Measurements from ENCODE around the gene SLC6A18. TPM values are rescaled to one million over a fixed set of nuclear protein-coding genes. Genes with fewer than 3 reads are reported as not detected.

Gene SLC6A18
- total and polyA plus RNA-seq, 2 of the 4 experiments (the other 2 are of a cell fraction), result not detected

DNA sequence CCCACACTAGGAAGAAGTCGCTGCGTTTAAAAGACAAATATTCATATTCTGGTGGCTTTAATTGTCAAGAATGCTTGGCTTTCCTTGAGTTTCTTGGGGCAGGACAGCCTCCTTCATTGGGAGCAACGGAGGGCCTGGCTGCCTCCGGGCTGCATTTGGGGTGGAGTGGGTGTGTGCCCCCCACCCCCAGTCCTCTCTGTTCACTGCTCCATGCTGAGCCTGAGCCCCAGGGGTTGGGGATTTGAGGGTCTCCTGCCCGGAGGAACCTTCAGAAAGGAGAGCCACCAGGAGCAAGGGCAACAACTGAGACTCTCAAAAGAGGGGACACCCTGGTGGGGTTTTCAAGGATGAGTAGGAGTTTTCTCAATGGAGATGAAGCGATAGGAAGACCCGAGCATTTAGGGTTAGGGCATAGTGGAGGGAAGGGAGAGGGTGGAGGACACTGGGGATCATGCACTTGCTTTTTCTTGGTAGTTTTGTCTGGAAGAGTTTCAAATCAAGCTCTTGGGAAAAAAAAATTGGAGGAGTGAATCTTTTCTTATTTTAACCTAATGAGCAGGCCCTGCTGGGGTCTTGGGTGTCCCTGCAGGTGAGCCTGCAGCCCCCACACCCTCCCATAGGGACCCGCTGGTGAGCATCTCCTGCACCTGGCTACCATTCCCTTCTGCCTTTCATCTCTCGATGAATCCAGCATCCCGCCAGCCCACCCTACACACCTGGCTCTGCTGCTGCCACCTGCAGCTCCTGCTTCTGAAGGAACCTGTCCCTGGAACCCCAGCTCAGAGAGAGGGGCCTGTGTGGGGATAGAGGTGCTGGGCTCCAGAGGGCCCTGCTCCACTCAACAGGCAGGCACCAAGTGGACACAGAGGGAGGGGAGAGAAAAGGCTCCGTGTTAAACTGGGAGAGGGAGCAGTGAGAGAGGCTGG lies 19.7 kb upstream of the SLC6A18 start:
- Histone ChIP-seq H2AFZ (replicated peaks; ENCODE audit: low read length, poor library complexity) (no peak overlapping the region), H2BK5ac (ENCODE audit: low read depth, low read length, poor library complexity, severe bottlenecking) (no peak overlapping the region), H2BK15ac (ENCODE audit: low read depth, low read length) (no peak overlapping the region), H3K4me3 (ENCODE audit: insufficient read depth, low read depth, low read length) (no peak overlapping the region), H3K36me3 (ENCODE audit: control insufficient read depth, insufficient read depth, low read length) (no peaks in the 10 kb centered on the region), H4K8ac (ENCODE audit: low read depth in 2 of 2, low read length in 2 of 2) (no peak overlapping the region), H3K79me1 (ENCODE audit: low read depth in 1 of 2, low read length in 2 of 2) (no peaks in the 10 kb centered on the region), H3K27ac (ENCODE audit: insufficient read depth, low read length) (no peak overlapping the region), H3K56ac (ENCODE audit: extremely low read depth, insufficient read depth, low read length) (no peak overlapping the region), H3K14ac (replicated peaks; ENCODE audit: low read depth, low read length) (no peak overlapping the region), H3K4me2 (ENCODE audit: low read depth, low read length) (no peak overlapping the region), H2AK9ac (replicated peaks; ENCODE audit: low read depth, low read length, poor library complexity) (no peak overlapping the region), H3K9me3 (ENCODE audit: control insufficient read depth, insufficient read depth, low read length) (no peaks in the 10 kb centered on the region), H4K91ac (ENCODE audit: insufficient read depth, low read depth, low read length) (no peak overlapping the region), H3K9me1 (ENCODE audit: insufficient read depth, low read length) (no peaks in the 10 kb centered on the region), H2AK5ac (ENCODE audit: low read depth, low read length) (no peak overlapping the region), H3K18ac (ENCODE audit: low read depth, low read length) (no peak overlapping the region), H3K27me3 (ENCODE audit: control insufficient read depth, insufficient read depth, low read length) (peaks cover 28% of the 10 kb centered on the region; the same call in 1 of the 2 replicates), H3K9ac (ENCODE audit: low read depth, low read length) (no peak overlapping the region), H4K5ac (ENCODE audit: low read depth, low read length) (no peak overlapping the region), H4K20me1 (ENCODE audit: insufficient read depth, low read length) (no peaks in the 10 kb centered on the region; the same call in 1 of the 2 replicates), H3K4ac (ENCODE audit: low read depth, low read length) (no peak overlapping the region), H2BK120ac (ENCODE audit: low read depth, low read length) (no peak overlapping the region), H2BK20ac (ENCODE audit: low read depth, low read length) (no peak overlapping the region), H3K23ac (ENCODE audit: low read depth, low read length) (no peak overlapping the region), H3K4me1 (ENCODE audit: control insufficient read depth, insufficient read depth, low read length) (peaks cover 3% of the 10 kb centered on the region; the same call in 1 of the 2 replicates)
- in situ Hi-C loops (cut with MboI; ENCODE audit: low sequenced_read_pairs) (no loop called here), intact Hi-C loops (cut with micrococcal nuclease) (no loop called here), dilution Hi-C loops (cut with HindIII; ENCODE audit: low sequenced_read_pairs, unreplicated experiment) (no loop called here)
- BruUV-seq (replicated peaks), result no TSS peak
- no peak for ATAC-seq (ENCODE audit: low read depth)
- no peak for TF ChIP-seq RFX5 (IDR thresholded peaks at IDR 0.05; ENCODE audit: low read depth, low read length)
- TF ChIP-seq CEBPB (IDR thresholded peaks at IDR 0.05; ENCODE audit: low read depth, low read length), result no peak
- no peak for TF ChIP-seq MAFK (IDR thresholded peaks at IDR 0.05; ENCODE audit: low read depth, low read length)
- TF ChIP-seq RAD21 (IDR thresholded peaks at IDR 0.05; ENCODE audit: low read length), result no peak
- no peak for TF ChIP-seq CHD1 (IDR thresholded peaks at IDR 0.05; ENCODE audit: low read depth, low read length)
- no peak for TF ChIP-seq SMC3 (IDR thresholded peaks at IDR 0.05; ENCODE audit: low read depth, low read length)
- no peak for DNase-seq
- ChIA-PET CTCF (interaction anchor here (0.6 kb wide), 1 partner anchor 10 kb away, joined by 3 read pairs; no protein-coding TSS in a partner anchor), POLR2A (ENCODE audit: unreplicated experiment) (no interaction called here)
- WGBS, 2 experiments (ENCODE audit: extremely low coverage in 2 of 2, insufficient read length in 1 of 2), result no CpG with 5 or more reads among the region's 11 CpGs
